OCI-LY1 (cell line): ENCODE measurements around the gene RTBDN.
"Not testable (repeated sequence)": the region's sequence is repeated elsewhere in the genome, so short reads cannot be mapped to it uniquely, and the experiment has no call there.

Experiments
- EZH2 ChIP-seq: fragments of 200-600 bp; sonication (generic), shearing (Covaris generic); IDR thresholded peaks from 2 replicates; pipeline ENCODE4 v1.8.0; 2017; ENCODE audit warnings: borderline replicate concordance, mixed run types, mild to moderate bottlenecking, antibody characterized with exemption, low read length, moderate library complexity, mixed read lengths
- TF ChIP-seq, protein P1 (sequence below): fragments of 200-600 bp; sonication (generic), shearing (Covaris generic); IDR thresholded peaks from 2 replicates; pipeline ENCODE4 v1.5.1; 2017; ENCODE audit warnings: mild to moderate bottlenecking, antibody characterized with exemption, low read length, moderate library complexity, mixed read lengths

DNA sequence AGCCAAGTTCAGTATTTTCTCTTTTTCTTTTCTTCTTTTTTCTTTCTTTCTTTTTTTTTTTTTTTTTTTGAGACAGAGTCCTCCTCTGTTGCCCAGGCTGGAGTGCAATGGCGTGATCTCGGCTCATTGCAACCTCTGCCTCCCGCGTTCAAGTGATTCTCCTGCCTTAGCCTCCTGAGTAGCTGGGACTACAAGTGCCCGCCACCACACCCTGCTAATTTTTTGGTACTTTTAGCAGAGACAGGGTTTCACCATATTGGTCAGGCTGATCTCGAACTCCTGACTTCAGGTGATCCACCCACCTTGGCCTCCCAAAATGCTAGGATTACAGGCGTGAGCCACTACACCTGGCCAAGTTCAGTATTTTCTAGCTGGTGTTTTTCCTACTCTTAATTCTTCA lies 36.8 kb downstream of the RTBDN start:
- TF ChIP-seq, protein P1, sequence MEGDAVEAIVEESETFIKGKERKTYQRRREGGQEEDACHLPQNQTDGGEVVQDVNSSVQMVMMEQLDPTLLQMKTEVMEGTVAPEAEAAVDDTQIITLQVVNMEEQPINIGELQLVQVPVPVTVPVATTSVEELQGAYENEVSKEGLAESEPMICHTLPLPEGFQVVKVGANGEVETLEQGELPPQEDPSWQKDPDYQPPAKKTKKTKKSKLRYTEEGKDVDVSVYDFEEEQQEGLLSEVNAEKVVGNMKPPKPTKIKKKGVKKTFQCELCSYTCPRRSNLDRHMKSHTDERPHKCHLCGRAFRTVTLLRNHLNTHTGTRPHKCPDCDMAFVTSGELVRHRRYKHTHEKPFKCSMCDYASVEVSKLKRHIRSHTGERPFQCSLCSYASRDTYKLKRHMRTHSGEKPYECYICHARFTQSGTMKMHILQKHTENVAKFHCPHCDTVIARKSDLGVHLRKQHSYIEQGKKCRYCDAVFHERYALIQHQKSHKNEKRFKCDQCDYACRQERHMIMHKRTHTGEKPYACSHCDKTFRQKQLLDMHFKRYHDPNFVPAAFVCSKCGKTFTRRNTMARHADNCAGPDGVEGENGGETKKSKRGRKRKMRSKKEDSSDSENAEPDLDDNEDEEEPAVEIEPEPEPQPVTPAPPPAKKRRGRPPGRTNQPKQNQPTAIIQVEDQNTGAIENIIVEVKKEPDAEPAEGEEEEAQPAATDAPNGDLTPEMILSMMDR, result not testable (repeated sequence)
- TF ChIP-seq EZH2, result not testable (repeated sequence)
